CD4-positive, alpha-beta memory T cell (primary cell): ENCODE results near the gene MUS81. TPM values are rescaled to one million over a fixed set of nuclear protein-coding genes. Genes with fewer than 3 reads are reported as not detected.

Experiments used
- CTCF ChIA-PET: fragments of 350-600 bp; sonication (Branson Sonifier 250); formaldehyde crosslinking; loops from one replicate; lab custom pipeline; 2021; ENCODE audit warnings: inconsistent platforms; ENCODE audit not compliant: partially characterized antibody; lab: Charles Lee
- POLR2A ChIA-PET: fragments of 350-600 bp; sonication (Branson Sonifier 250); formaldehyde crosslinking; loops from one replicate; lab custom pipeline; 2021; ENCODE audit not compliant: partially characterized antibody; lab: Charles Lee
- DNase-seq, 5 donors: peaks; one replicate each; pipeline versions ENCODE4 v3.0.0 to v3.0.0-alpha.2; 2020 to 2022; ENCODE audit warnings: mixed read lengths in 1 of 5
- H3K27ac ChIP-seq: one replicate; pipeline ENCODE4 v1.7.0; 2013; ENCODE audit warnings: low read depth, low read length
- H3K27me3 ChIP-seq: 2 replicates; pipeline ENCODE4 v1.7.0; 2013; ENCODE audit warnings: mild to moderate bottlenecking, low read length, moderate library complexity; ENCODE audit not compliant: insufficient read depth
- H3K36me3 ChIP-seq: 2 replicates; pipeline ENCODE4 v1.7.0; 2013; ENCODE audit warnings: mild to moderate bottlenecking, low read length, moderate library complexity; ENCODE audit not compliant: insufficient read depth
- H3K4me1 ChIP-seq: 2 replicates; pipeline ENCODE4 v1.7.0; 2013; ENCODE audit warnings: mild to moderate bottlenecking, low read length, moderate library complexity; ENCODE audit not compliant: insufficient read depth
- H3K4me3 ChIP-seq, 2 donors: one replicate each; pipeline ENCODE4 v1.7.0; 2013; ENCODE audit warnings: low read length in 2 of 2, mild to moderate bottlenecking in 1 of 2
- H3K9me3 ChIP-seq, 2 donors: one replicate each; pipeline ENCODE4 v1.7.0; 2013; ENCODE audit warnings: low read length in 2 of 2, control low read depth in 1 of 2; ENCODE audit not compliant: control insufficient read depth in 1 of 2
- H3K27ac Mint-ChIP-seq, 7 donors: one replicate each; pipeline ENCODE4 v1.8.0; 2020 to 2021; ENCODE audit warnings: mixed read lengths in 7 of 7, mild to moderate bottlenecking in 6 of 7, inconsistent platforms in 3 of 7, moderate library complexity in 3 of 7
- H3K27me3 Mint-ChIP-seq, 2 donors: one replicate each; pipeline ENCODE4 v1.8.0; 2020 to 2021; ENCODE audit warnings: mixed read lengths in 2 of 2
- H3K36me3 Mint-ChIP-seq, 2 donors: one replicate each; pipeline ENCODE4 v1.8.0; 2020 to 2021; ENCODE audit warnings: mixed read lengths in 2 of 2, inconsistent platforms in 1 of 2, mild to moderate bottlenecking in 1 of 2
- H3K4me1 Mint-ChIP-seq, 4 donors: one replicate each; pipeline ENCODE4 v1.8.0; 2020 to 2021; ENCODE audit warnings: mixed read lengths in 4 of 4, mild to moderate bottlenecking in 1 of 4
- H3K4me3 Mint-ChIP-seq, 8 donors: one replicate each; pipeline ENCODE4 v1.8.0; 2020 to 2021; ENCODE audit warnings: mixed read lengths in 8 of 8, mild to moderate bottlenecking in 7 of 8, moderate library complexity in 6 of 8, inconsistent platforms in 3 of 8
- H3K9me3 Mint-ChIP-seq, 8 donors: one replicate each; pipeline ENCODE4 v1.8.0; 2020 to 2021; ENCODE audit warnings: mixed read lengths in 8 of 8, mild to moderate bottlenecking in 5 of 8, inconsistent platforms in 3 of 8, moderate library complexity in 1 of 8
- intact Hi-C: fragments of 100-400 bp; cut with micrococcal nuclease; formaldehyde crosslinking; loops from one replicate; pipeline ENCODE4 v1.15.1; 2023
- polyA plus RNA-seq, 2 donors: library from polyadenylated mRNA; unstranded; fragments of 300-500 nt; fragmentation: Illumina TruSeq; gene quantifications; one replicate each; pipeline ENCODE4 v1.2.3, GENCODE V29; 2021
- total RNA-seq, 2 experiments: library from RNA; stranded (reverse); gene quantifications; one replicate each; pipeline ENCODE4 v1.2.3, GENCODE V29; 2021

Gene MUS81
- total and polyA plus RNA-seq, 4 experiments from 2014 or later, result 24.0 to 95.5 (median 62.3) TPM

DNA sequence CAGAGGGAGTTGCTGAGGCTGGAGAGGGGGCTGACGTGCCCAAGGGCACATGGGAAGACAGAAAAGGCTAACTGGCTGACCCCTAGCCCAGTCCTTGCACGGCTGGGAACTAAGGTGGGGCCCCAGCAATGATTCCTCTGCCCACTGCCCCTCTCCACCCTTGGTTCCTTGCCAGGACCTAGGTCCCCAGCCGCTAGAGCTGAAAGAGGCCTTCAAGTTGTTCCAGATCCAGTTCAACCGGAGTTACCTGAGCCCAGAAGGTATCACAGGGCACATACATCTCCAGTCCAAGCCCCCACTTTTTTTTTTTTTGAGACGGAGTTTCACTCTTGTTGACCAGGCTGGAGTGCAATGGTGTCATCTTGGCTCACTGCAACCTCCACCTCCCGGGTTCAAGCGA is 19.8 kb downstream of the MUS81 start:
- ChIA-PET CTCF (interaction anchor here (1.0 to 15.3 kb wide), 3 partner anchors 8 to 20 kb away, joined by 3 to 281 read pairs (median 4); partner anchors contain the start of genes CCDC85B, CFL1, FIBP and MUS81), POLR2A (interaction anchor here (1.2 to 17.4 kb wide), 4 partner anchors 8 to 168 kb away, joined by 3 to 435 read pairs (median 16); partner anchors contain the start of genes CCDC85B, CFL1, FIBP and KAT5)
- Histone ChIP-seq H3K27ac (peak overlapping the region; percentile 45), H3K27me3 (no peaks in the 10 kb centered on the region), H3K4me3 (peak overlapping the region in 1 of 2 donors; percentile 17), H3K36me3 (peaks cover 9% of the 10 kb centered on the region), H3K9me3 (no peaks in the 10 kb centered on the region), H3K4me1 (peaks cover 38% of the 10 kb centered on the region)
- no peaks in the 10 kb centered on the region for H3K9me3 Mint-ChIP-seq
- H3K4me3 Mint-ChIP-seq, result peak overlapping the region in 7 of 8 donors; percentile 55 to 84 (median 69)
- intact Hi-C loops, result no loop called here
- no peaks in the 10 kb centered on the region for H3K27me3 Mint-ChIP-seq
- H3K36me3 Mint-ChIP-seq, result peaks cover 4 to 19% of the 10 kb centered on the region in 2 donors
- H3K4me1 Mint-ChIP-seq, result peaks cover 9 to 49% (median 24%) of the 10 kb centered on the region in 4 donors
- no peak for DNase-seq
- H3K27ac Mint-ChIP-seq, result peak overlapping the region in 6 of 7 donors; percentile 22 to 91 (median 83)

DNA sequence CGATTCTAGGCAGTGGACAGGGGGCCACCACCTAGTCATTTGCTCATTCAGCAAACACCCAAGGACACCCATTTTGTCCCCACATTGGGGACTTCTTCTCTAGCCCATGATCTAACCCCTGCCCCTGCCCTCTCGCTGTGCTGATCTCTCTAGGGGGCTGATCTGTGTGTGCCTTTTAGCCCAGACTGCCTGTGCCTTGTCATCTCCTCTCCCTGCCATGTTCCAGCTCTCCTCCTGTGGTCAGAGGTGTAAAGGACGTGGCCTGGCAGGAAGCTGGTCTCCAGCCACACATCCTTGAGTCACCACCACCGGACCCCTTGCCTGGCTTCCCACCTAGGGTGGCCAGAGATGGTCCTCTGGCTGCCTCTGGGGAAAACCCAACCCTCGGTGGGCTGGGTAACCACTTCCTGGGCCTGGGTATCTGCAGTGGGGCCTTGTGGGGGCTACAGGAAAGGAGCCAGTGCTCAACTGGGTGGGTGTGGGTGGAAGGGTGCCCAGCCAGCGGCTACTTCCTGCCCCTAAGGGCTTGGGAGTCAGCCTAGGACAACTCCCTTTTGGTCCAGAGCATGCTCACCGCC is 20.7 kb downstream of the MUS81 start:
- peak overlapping the region; percentile 41 for H3K27ac ChIP-seq
- no peak for DNase-seq
- Mint-ChIP-seq H3K36me3 (peaks cover 4 to 22% of the 10 kb centered on the region in 2 donors), H3K27me3 (no peaks in the 10 kb centered on the region), H3K9me3 (no peaks in the 10 kb centered on the region), H3K27ac (peak overlapping the region; percentile 29 to 83 (median 67)), H3K4me1 (peaks cover 11 to 53% (median 26%) of the 10 kb centered on the region in 4 donors), H3K4me3 (peak overlapping the region in 3 of 8 donors; percentile 36 to 84 (median 75))
- no peaks in the 10 kb centered on the region for H3K27me3 ChIP-seq
- H3K4me1 ChIP-seq, result peaks cover 40% of the 10 kb centered on the region
- H3K9me3 ChIP-seq, result no peaks in the 10 kb centered on the region
- H3K4me3 ChIP-seq, result no peak overlapping the region
- intact Hi-C loops, result no loop called here
- ChIA-PET POLR2A (interaction anchor here (1.2 to 17.4 kb wide), 3 partner anchors 9 to 169 kb away, joined by 3 to 435 read pairs (median 29); partner anchors contain the start of genes CCDC85B, CFL1, FIBP and KAT5), CTCF (interaction anchor here (1.2 to 15.3 kb wide), 3 partner anchors 10 to 108 kb away, joined by 4 to 281 read pairs (median 255); partner anchors contain the start of genes CCDC85B, CFL1 and MUS81)
- peaks cover 12% of the 10 kb centered on the region for H3K36me3 ChIP-seq

DNA sequence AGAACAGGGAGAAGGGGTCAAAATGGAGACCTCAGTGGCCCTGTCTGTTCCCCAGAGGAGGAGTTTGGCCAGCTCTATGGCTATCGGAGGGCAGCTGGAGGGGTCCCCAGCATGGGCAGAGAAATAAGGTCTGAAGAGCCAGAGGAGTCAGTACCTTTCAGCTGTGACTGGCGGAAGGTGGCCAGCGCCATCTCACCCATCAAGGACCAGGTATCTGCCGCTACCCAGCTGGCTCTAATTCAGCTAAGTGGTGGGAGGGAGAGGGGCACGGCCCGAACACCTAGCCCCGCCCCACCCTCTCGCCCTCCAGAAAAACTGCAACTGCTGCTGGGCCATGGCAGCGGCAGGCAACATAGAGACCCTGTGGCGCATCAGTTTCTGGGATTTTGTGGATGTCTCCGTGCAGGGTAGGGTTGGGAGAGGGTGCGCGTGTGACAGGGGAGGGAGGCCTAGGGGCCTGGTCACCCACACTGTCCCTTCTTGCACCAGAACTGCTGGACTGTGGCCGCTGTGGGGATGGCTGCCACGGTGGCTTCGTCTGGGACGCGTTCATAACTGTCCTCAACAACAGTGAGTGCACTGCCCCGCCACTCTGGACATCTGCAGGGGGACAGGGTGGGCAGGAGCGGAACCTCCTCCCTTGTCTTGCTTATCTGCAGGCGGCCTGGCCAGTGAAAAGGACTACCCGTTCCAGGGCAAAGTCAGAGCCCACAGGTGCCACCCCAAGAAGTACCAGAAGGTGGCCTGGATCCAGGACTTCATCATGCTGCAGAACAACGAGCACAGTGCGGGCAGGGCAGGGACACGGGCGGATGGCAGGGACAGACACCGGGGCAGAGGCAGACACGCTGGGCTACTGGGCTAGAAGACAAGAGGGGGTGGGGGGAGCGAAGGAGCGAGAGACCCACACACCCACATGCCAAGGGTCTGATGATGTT is 22.2 kb downstream of the MUS81 start:
- Mint-ChIP-seq H3K27me3 (no peaks in the 10 kb centered on the region), H3K9me3 (no peaks in the 10 kb centered on the region), H3K4me3 (peak overlapping the region in 2 of 8 donors; percentile 30 to 70), H3K36me3 (peaks cover 4 to 26% of the 10 kb centered on the region in 2 donors), H3K27ac (peak overlapping the region in 3 of 7 donors; percentile 4 to 83 (median 72)), H3K4me1 (peaks cover 17 to 63% (median 30%) of the 10 kb centered on the region in 4 donors)
- Histone ChIP-seq H3K36me3 (peaks cover 12% of the 10 kb centered on the region), H3K9me3 (no peaks in the 10 kb centered on the region), H3K4me1 (peaks cover 47% of the 10 kb centered on the region), H3K4me3 (no peak overlapping the region), H3K27me3 (no peaks in the 10 kb centered on the region), H3K27ac (no peak overlapping the region)
- ChIA-PET POLR2A (interaction anchor here (0.7 to 17.4 kb wide), 2 partner anchors 22 to 1104 kb away, joined by 3 to 435 read pairs; partner anchors contain the start of genes CFL1 and MUS81), CTCF (interaction anchor here (1.5 to 15.3 kb wide), 3 partner anchors 23 to 140 kb away, joined by 3 to 281 read pairs (median 255); partner anchors contain the start of genes CFL1 and MUS81)
- intact Hi-C loops, result no loop called here
- no peak for DNase-seq

DNA sequence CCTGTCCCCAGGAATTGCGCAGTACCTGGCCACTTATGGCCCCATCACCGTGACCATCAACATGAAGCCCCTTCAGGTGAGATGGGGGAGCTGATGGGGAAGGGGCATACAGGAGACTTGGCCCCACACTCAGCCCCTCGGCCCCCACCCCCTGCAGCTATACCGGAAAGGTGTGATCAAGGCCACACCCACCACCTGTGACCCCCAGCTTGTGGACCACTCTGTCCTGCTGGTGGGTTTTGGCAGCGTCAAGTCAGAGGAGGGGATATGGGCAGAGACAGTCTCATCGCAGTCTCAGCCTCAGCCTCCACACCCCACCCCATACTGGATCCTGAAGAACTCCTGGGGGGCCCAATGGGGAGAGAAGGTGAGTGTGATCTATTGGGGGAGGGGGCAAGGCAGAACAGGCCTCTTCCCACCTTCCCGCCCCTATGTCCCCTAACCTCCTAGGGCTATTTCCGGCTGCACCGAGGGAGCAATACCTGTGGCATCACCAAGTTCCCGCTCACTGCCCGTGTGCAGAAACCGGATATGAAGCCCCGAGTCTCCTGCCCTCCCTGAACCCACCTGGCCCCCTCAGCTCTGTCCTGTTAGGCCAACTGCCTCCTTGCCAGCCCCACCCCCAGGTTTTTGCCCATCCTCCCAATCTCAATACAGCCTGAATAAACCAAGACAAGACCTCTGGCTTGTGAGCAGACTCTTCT is 23.0 kb downstream of the MUS81 start:
- no peak overlapping the region for H3K4me3 Mint-ChIP-seq
- CTCF ChIA-PET, result interaction anchor here (1.2 to 15.3 kb wide), 16 partner anchors 12 to 185 kb away, joined by 3 to 281 read pairs (median 13); partner anchors contain the start of genes CFL1, FOSL1, KAT5 and MUS81
- H3K4me3 ChIP-seq, result no peak overlapping the region
- H3K36me3 Mint-ChIP-seq, result peaks cover 4 to 32% of the 10 kb centered on the region in 2 donors
- POLR2A ChIA-PET, result interaction anchor here (1.2 to 17.4 kb wide), 6 partner anchors 10 to 139 kb away, joined by 3 to 435 read pairs (median 19); partner anchors contain the start of genes C11orf68, CFL1, DRAP1 and EFEMP2
- no peak overlapping the region for H3K27ac Mint-ChIP-seq
- H3K27me3 Mint-ChIP-seq, result no peaks in the 10 kb centered on the region
- H3K27ac ChIP-seq, result no peak overlapping the region
- peaks cover 53% of the 10 kb centered on the region for H3K4me1 ChIP-seq
- intact Hi-C loops, result no loop called here
- H3K9me3 ChIP-seq, result no peaks in the 10 kb centered on the region
- no peak for DNase-seq
- peaks cover 18 to 69% (median 36%) of the 10 kb centered on the region in 4 donors for H3K4me1 Mint-ChIP-seq
- peaks cover 12% of the 10 kb centered on the region for H3K36me3 ChIP-seq
- H3K9me3 Mint-ChIP-seq, result no peaks in the 10 kb centered on the region
- no peaks in the 10 kb centered on the region for H3K27me3 ChIP-seq

DNA sequence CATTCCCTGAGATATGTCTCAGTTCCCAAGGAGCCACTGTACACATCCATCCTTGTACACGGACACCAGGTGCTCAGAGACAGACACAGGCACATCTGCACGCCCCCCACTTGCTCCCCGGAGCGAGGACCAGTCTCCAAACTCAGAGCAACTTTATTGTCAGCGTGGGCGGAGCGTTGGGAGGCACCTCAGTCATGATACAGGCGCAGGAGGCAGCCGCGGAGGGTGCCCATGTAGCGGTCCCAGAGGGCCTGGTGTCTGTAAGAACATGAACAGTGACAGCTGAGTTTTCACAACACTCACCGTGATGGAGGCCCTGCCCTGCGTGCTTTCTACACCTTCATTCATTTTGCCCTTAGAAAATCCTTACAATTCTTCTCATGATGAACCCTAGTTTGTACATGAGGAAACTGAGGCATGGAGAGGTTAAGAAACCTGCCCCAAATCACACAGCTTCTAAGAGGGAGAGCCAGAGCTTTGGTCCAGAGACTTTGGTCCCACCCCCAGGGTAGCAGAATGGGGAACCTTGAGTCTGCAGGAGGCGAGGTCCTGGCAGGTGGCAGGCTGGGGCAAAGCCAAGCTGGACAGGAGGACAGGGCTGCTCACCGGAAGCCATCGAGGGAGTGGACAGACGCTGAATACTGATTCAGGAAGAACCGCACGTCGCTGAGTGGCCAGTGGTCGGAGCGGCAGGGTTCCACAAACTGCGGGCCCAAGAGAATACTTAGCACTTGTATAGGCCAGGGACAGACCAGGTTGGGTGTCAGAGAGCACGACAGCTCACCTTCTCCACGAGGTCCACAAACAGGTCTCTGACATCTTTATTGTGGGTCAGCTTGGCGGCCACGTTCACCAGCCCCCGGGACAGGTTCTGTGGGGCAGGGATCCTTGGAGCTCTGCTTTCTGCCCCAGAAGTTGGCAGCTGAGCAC is 23.8 kb downstream of the MUS81 start:
- DNase-seq, result no peak
- Histone ChIP-seq H3K4me1 (peaks cover 54% of the 10 kb centered on the region), H3K4me3 (no peak overlapping the region), H3K27me3 (no peaks in the 10 kb centered on the region), H3K9me3 (no peaks in the 10 kb centered on the region), H3K27ac (no peak overlapping the region), H3K36me3 (peaks cover 12% of the 10 kb centered on the region)
- peaks cover 4 to 38% of the 10 kb centered on the region in 2 donors for H3K36me3 Mint-ChIP-seq
- H3K27me3 Mint-ChIP-seq, result no peaks in the 10 kb centered on the region
- POLR2A ChIA-PET, result interaction anchor here (0.7 to 17.4 kb wide), 16 partner anchors 10 to 176 kb away, joined by 3 to 435 read pairs (median 6); partner anchors contain the start of genes BANF1, C11orf68, CFL1 and DRAP1
- CTCF ChIA-PET, result interaction anchor here (0.8 to 15.3 kb wide), 49 partner anchors 8 to 272 kb away, joined by 3 to 281 read pairs (median 6); partner anchors contain the start of genes AP5B1, BANF1, C11orf68 and CFL1
- peaks cover 0 to under 1% (median 0%) of the 10 kb centered on the region in 8 donors for H3K9me3 Mint-ChIP-seq
- peak overlapping the region in 2 of 8 donors; percentile 9 to 81 for H3K4me3 Mint-ChIP-seq
- peak overlapping the region; percentile 64 to 92 (median 88) for H3K27ac Mint-ChIP-seq
- intact Hi-C loops, result loop anchor here (1.0 kb wide), 2 partner anchors 24 to 105 kb away; partner anchors contain the start of gene MUS81
- peaks cover 23 to 71% (median 40%) of the 10 kb centered on the region in 4 donors for H3K4me1 Mint-ChIP-seq
